HepG2 (cell line): ENCODE measurements around the gene GPATCH8. TPM values are rescaled to one million over a fixed set of nuclear protein-coding genes. Genes with fewer than 3 reads are reported as not detected.
"Not testable (repeated sequence)": the region's sequence is repeated elsewhere in the genome, so short reads cannot be mapped to it uniquely, and the experiment has no call there.

ENCODE experiments used
- ATAC-seq: fragments of 200-7000 bp; cut with Tn5 transposase; 3 replicates; pipeline ENCODE4 v1.9.1; 2020; ENCODE audit warnings: mild to moderate bottlenecking, moderate library complexity
- BruUV-seq: library from RNA; stranded (reverse); fragments of 400-500 nt; replicated peaks from 2 replicates; lab custom pipeline; 2021; lab: Mats Ljungman, UMichigan
- CTCF ChIA-PET: fragments of 300-600 bp; formaldehyde crosslinking; extraction: SDS; loops from one replicate; lab custom pipeline; 2021; ENCODE audit warnings: low total read pairs, inconsistent platforms, low intra/inter-chr PET ratio; lab: Yijun Ruan, JAX
- POLR2A ChIA-PET: fragments of 350-600 bp; sonication (Branson Sonifier 250); formaldehyde crosslinking; loops from one replicate; lab custom pipeline; 2020; ENCODE audit warnings: antibody characterized with exemption, inconsistent platforms; lab: Yijun Ruan, JAX
- DNase-seq: peaks from one replicate; pipeline ENCODE4 v3.0.0-alpha.2; 2015; ENCODE audit warnings: low spot score
- FAIRE-seq: peaks from 3 replicates; lab custom pipeline; 2011; peaks lifted over from hg19 to GRCh38; lab: Jason Lieb, UNC
- H2AFZ ChIP-seq: one replicate; pipeline ENCODE4 v1.6.1; 2011; ENCODE audit warnings: low read length, inconsistent platforms
- H3K27ac ChIP-seq: fragments of 300-600 bp; 3 replicates; pipeline ENCODE4 v1.8.0; 2011; ENCODE audit warnings: mixed run types, mild to moderate bottlenecking, mixed read lengths, low read length, inconsistent platforms; ENCODE audit not compliant: insufficient read depth; ENCODE audit errors: extremely low read length
- H3K27me3 ChIP-seq, 2 experiments: fragments of 200-600 bp in 1 of 2; 2 replicates in 1 of 2; 3 replicates in 1 of 2; pipeline versions ENCODE4 v1.6.0 to v1.8.0; 2011; ENCODE audit warnings: low read length in 2 of 2, mild to moderate bottlenecking in 2 of 2, moderate library complexity in 2 of 2, inconsistent platforms in 1 of 2; ENCODE audit not compliant: insufficient read depth in 2 of 2, control insufficient read depth in 1 of 2
- H3K36me3 ChIP-seq, 2 experiments: fragments of 200-600 bp in 1 of 2; replicated peaks in 1 of 2; 2 replicates in 1 of 2; 3 replicates in 1 of 2; pipeline versions ENCODE4 v1.5.1 to v1.8.0; 2011; ENCODE audit warnings: low read length in 2 of 2, inconsistent platforms in 1 of 2; ENCODE audit not compliant: insufficient read depth in 2 of 2, control insufficient read depth in 1 of 2
- H3K4me1 ChIP-seq: 2 replicates; pipeline ENCODE4 v1.5.1; 2012; ENCODE audit warnings: low read length, inconsistent platforms; ENCODE audit not compliant: insufficient read depth
- H3K4me2 ChIP-seq: 2 replicates; pipeline ENCODE4 v1.6.0; 2011; ENCODE audit warnings: low read depth, low read length, inconsistent platforms
- H3K4me3 ChIP-seq, 3 experiments: fragments of 200-600 bp in 1 of 3; sonication (generic), shearing (Covaris generic) in 1 of 3; replicated peaks in 1 of 3; 2 replicates each; pipeline ENCODE4 v1.5.1; 2011 to 2016; ENCODE audit warnings: low read length in 3 of 3, inconsistent platforms in 2 of 3, low read depth in 2 of 3, mild to moderate bottlenecking in 2 of 3, control low read depth in 1 of 3, mixed read lengths in 1 of 3; ENCODE audit not compliant: insufficient read depth in 1 of 3
- H3K79me2 ChIP-seq: one replicate; pipeline ENCODE4 v1.6.1; 2011; ENCODE audit warnings: low read length, inconsistent platforms; ENCODE audit not compliant: insufficient read depth
- H3K9ac ChIP-seq: 2 replicates; pipeline ENCODE4 v1.6.0; 2011; ENCODE audit warnings: mild to moderate bottlenecking, low read depth, low read length, inconsistent platforms; ENCODE audit not compliant: insufficient read depth
- H3K9me3 ChIP-seq: 2 replicates; pipeline ENCODE4 v1.5.1; 2012; ENCODE audit warnings: mild to moderate bottlenecking, low read length
- H4K20me1 ChIP-seq: 2 replicates; pipeline ENCODE4 v1.6.0; 2011; ENCODE audit warnings: inconsistent platforms, mild to moderate bottlenecking, low read length, moderate library complexity; ENCODE audit not compliant: insufficient read depth
- GABPA ChIP-seq, 2 experiments: IDR thresholded peaks; 2 replicates each; pipeline ENCODE4 v1.6.1; 2011 to 2016; ENCODE audit warnings: low read depth in 2 of 2, low read length in 1 of 2, missing biosample characterization in 1 of 2, missing genetic modification characterization in 1 of 2
- MYC ChIP-seq: sonication (generic); formaldehyde crosslinking; IDR thresholded peaks from 2 replicates; pipeline ENCODE4 v1.9.0; 2021; ENCODE audit warnings: missing genetic modification reagents, borderline replicate concordance
- NFE2 ChIP-seq: sonication (generic); formaldehyde crosslinking; IDR thresholded peaks from 2 replicates; pipeline ENCODE4 v1.4.0; 2020; ENCODE audit warnings: missing genetic modification reagents
- SAP130 ChIP-seq: IDR thresholded peaks from 2 replicates; pipeline ENCODE4 v1.6.1; 2016; ENCODE audit warnings: low read depth
- SP4 ChIP-seq: sonication (generic); formaldehyde crosslinking; IDR thresholded peaks from 2 replicates; pipeline ENCODE4 v1.8.1; 2023; ENCODE audit warnings: mild to moderate bottlenecking, missing genetic modification reagents
- STAG1 ChIP-seq: sonication (generic); formaldehyde crosslinking; IDR thresholded peaks from 2 replicates; pipeline ENCODE4 v1.4.0; 2020; ENCODE audit warnings: missing genetic modification reagents
- ZFY ChIP-seq: sonication (generic); formaldehyde crosslinking; IDR thresholded peaks from 2 replicates; pipeline ENCODE4 v1.4.0; 2020; ENCODE audit warnings: missing genetic modification reagents
- ZNF441 ChIP-seq: sonication (generic); formaldehyde crosslinking; IDR thresholded peaks from 2 replicates; pipeline ENCODE4 v1.7.0; 2021; ENCODE audit warnings: missing genetic modification reagents, borderline replicate concordance
- ZSCAN25 ChIP-seq: sonication (generic); formaldehyde crosslinking; IDR thresholded peaks from 2 replicates; pipeline ENCODE4 v1.8.0; 2022; ENCODE audit warnings: mild to moderate bottlenecking, missing genetic modification reagents
- WGBS: methylation state at CpG from one replicate; pipeline ENCODE4 v1.1.6; 2017; ENCODE audit warnings: low lambda C conversion rate; 5-methylcytosine and 5-hydroxymethylcytosine counted together
- in situ Hi-C: cut with HindIII; loops from 2 replicates; pipeline ENCODE4 v1.10.0; 2017; ENCODE audit warnings: low pct_unique_long_range_greater_than_20kb; ENCODE audit not compliant: extremely low pct_ligation_motif_present
- intact Hi-C: fragments of 100-400 bp; cut with micrococcal nuclease; formaldehyde crosslinking; loops from one replicate; pipeline ENCODE4 v1.10.0; 2022; ENCODE audit not compliant: unreplicated experiment
- polyA plus RNA-seq, 8 experiments: library from polyadenylated mRNA; depleted of rRNA in 3 of 8; stranded (reverse) in 7 of 8; unstranded in 1 of 8; fragments of >200 nt; fragmentation: Illumina TruSeq in 4 of 8; extraction: Trizol in 4 of 8; gene quantifications; 2 replicates each; pipeline versions ENCODE4 v1.2.1 to v1.2.3, GENCODE V29; 2011 to 2016; ENCODE audit warnings: low read depth in 4 of 8, missing spikeins in 1 of 8, mixed read lengths in 1 of 8; ENCODE audit not compliant: insufficient read depth in 1 of 8
- total RNA-seq, 5 experiments: library from RNA; depleted of rRNA; stranded (reverse); fragments of >200 nt; fragmentation: Illumina TruSeq; extraction: Trizol; gene quantifications; 2 replicates each; pipeline ENCODE4 v1.2.3, GENCODE V29; 2016; ENCODE audit warnings: low read depth in 1 of 5
- TF ChIP-seq, protein P1 (sequence below): sonication (generic); formaldehyde crosslinking; IDR thresholded peaks from 2 replicates; pipeline ENCODE4 v1.5.1; 2020; ENCODE audit warnings: mild to moderate bottlenecking, missing genetic modification reagents, moderate library complexity
- TF ChIP-seq, protein P2 (sequence below): sonication (generic); formaldehyde crosslinking; IDR thresholded peaks from 2 replicates; pipeline ENCODE4 v1.9.0; 2021; ENCODE audit warnings: missing genetic modification reagents, borderline replicate concordance
- TF ChIP-seq, protein P3 (sequence below): IDR thresholded peaks from 2 replicates; pipeline ENCODE4 v1.6.1; 2012; ENCODE audit warnings: inconsistent platforms

GPATCH8 gene
- total and polyA plus RNA-seq, 2 of the 13 experiments (the other 11 are each of a cell fraction or from before 2014, with no cell fraction given): 20.7 to 21.5 TPM

DNA sequence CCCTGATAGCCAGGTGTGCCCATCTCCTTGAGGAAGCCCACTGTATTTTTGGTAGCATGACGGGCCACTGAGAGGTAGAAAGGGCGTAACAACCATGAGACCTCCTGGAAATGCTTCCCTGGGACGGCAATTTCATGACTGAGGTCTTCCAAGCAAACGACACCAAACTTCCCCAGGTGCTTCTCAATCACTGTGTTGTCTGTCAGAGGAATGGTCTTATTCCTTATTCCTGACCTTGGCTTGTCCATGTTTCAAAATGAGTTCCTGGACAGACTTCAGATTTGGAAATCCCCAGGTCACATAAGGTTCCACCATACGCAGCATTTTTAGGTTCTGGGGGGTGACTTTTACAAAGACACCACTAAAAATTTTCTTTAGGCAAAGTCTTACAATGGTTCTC, 138.2 kb downstream of the GPATCH8 start:
- H3K9ac ChIP-seq, CTCF ChIA-PET, H3K4me3 ChIP-seq, H3K79me2 ChIP-seq, in situ Hi-C loops, H3K4me2 ChIP-seq, BruUV-seq, ATAC-seq, H3K9me3 ChIP-seq, DNase-seq, H3K27ac ChIP-seq, H3K36me3 ChIP-seq, H4K20me1 ChIP-seq, intact Hi-C loops, FAIRE-seq, H2AFZ ChIP-seq: not testable (repeated sequence)
- H3K27me3 ChIP-seq: peaks cover 1 to 14% of the 10 kb centered on the region in 2 experiments; a peak in 3 of 5 replicates
- H3K4me1 ChIP-seq: peaks cover 69% of the 10 kb centered on the region
- 47% methylated on average over 5 of the region's 5 CpGs for WGBS
- POLR2A ChIA-PET: interaction anchor here (0.6 kb wide), 1 partner anchor 20 kb away, joined by 3 read pairs; no protein-coding TSS in a partner anchor

DNA sequence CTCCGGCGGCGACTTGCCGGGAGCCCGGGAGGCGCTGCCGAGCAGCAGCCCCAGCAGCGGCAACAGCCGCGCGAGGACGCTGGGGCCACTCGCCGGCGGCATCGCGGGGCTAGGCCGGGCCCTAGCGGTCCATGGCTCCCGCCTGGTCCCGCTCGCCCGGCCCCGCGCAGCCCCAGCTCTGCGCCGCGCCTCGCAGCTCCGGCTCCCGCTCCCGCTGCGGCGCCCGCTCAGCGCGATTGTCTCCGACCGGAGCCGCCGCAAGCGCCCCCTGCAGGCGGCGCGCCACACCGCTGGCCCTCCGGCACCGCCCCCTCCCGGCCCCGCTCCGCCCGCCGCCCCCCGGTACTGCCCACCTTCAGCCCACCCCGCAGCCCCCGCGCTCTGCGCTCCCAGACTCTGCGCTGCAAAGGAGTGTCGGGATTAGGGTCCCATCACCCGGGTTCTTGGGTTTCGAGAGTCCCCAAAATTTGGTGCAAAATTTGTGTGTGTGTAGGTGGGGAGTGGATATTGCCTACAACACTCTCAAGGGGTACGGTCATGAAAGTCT, 139.5 kb downstream of the GPATCH8 start, which contains the start of gene FAM171A2:
TSS of gene FAM171A2 (minus strand) at position 241 of the 547 bp plus-strand sequence. CDS start at position 102, 139 bp downstream.
- H3K4me1 ChIP-seq: peaks cover 55% of the 10 kb centered on the region
- in situ Hi-C loops (no loop called here), intact Hi-C loops (no loop called here)
- FAIRE-seq (no peak), ATAC-seq (peak; percentile 82), DNase-seq (no peak)
- ChIA-PET CTCF (interaction anchor here (1.8 kb wide), 1 partner anchor 9 kb away, joined by 9 read pairs; no protein-coding TSS in a partner anchor), POLR2A (interaction anchor here (0.7 to 3.2 kb wide), 6 partner anchors 9 to 535 kb away, joined by 3 to 19 read pairs (median 5); partner anchors contain the start of genes GRN and UBTF)
- H3K9me3 ChIP-seq: no peaks in the 10 kb centered on the region
- peak within 1 kb of the TSS; percentile 67; the same call in 1 of the 2 replicates for H3K9ac ChIP-seq
- H4K20me1 ChIP-seq: no peaks in the 10 kb centered on the region
- H3K27ac ChIP-seq: no peak within 1 kb of the TSS
- H3K4me3 ChIP-seq: peak within 1 kb of the TSS; percentile 75 to 82 (median 76)
- H3K79me2 ChIP-seq: no peaks in the 10 kb centered on the region
- H3K27me3 ChIP-seq: peaks cover 1 to 14% of the 10 kb centered on the region in 2 experiments; a peak in 3 of 5 replicates
- no TSS peak for BruUV-seq
- peak within 1 kb of the TSS; percentile 98 for H3K4me2 ChIP-seq
- no peaks in the 10 kb centered on the region for H3K36me3 ChIP-seq
- peak within 1 kb of the TSS; percentile 23 for H2AFZ ChIP-seq
- WGBS: 1% methylated on average over 13 of the region's 63 CpGs
- TF ChIP-seq SP4 (CRISPR knock-in tag) (peak; percentile 66), SAP130 (peak; percentile 39; the same call in 1 of the 2 replicates), NFE2 (CRISPR knock-in tag) (no peak), ZNF441 (CRISPR knock-in tag) (peak; percentile 53; the same call in 1 of the 2 replicates), STAG1 (CRISPR knock-in tag) (peak; percentile 22), ZFY (CRISPR knock-in tag) (peak; percentile 67), MYC (CRISPR knock-in tag) (0 out of 2 replicates have a peak, but pooled peaks have one; percentile 17), GABPA (IDR thresholded peaks at IDR 0.05; ENCODE audit: low read depth, low read length) (no peak), GABPA (CRISPR knock-in tag; IDR thresholded peaks at IDR 0.05; ENCODE audit: low read depth) (no peak), ZSCAN25 (0 out of 2 replicates have a peak, but pooled peaks have one; percentile 51)
- TF ChIP-seq, protein P1, sequence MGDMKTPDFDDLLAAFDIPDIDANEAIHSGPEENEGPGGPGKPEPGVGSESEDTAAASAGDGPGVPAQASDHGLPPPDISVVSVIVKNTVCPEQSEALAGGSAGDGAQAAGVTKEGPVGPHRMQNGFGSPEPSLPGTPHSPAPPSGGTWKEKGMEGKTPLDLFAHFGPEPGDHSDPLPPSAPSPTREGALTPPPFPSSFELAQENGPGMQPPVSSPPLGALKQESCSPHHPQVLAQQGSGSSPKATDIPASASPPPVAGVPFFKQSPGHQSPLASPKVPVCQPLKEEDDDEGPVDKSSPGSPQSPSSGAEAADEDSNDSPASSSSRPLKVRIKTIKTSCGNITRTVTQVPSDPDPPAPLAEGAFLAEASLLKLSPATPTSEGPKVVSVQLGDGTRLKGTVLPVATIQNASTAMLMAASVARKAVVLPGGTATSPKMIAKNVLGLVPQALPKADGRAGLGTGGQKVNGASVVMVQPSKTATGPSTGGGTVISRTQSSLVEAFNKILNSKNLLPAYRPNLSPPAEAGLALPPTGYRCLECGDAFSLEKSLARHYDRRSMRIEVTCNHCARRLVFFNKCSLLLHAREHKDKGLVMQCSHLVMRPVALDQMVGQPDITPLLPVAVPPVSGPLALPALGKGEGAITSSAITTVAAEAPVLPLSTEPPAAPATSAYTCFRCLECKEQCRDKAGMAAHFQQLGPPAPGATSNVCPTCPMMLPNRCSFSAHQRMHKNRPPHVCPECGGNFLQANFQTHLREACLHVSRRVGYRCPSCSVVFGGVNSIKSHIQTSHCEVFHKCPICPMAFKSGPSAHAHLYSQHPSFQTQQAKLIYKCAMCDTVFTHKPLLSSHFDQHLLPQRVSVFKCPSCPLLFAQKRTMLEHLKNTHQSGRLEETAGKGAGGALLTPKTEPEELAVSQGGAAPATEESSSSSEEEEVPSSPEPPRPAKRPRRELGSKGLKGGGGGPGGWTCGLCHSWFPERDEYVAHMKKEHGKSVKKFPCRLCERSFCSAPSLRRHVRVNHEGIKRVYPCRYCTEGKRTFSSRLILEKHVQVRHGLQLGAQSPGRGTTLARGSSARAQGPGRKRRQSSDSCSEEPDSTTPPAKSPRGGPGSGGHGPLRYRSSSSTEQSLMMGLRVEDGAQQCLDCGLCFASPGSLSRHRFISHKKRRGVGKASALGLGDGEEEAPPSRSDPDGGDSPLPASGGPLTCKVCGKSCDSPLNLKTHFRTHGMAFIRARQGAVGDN: peak; percentile 70; the same call in 1 of the 2 replicates
- TF ChIP-seq, protein P2, sequence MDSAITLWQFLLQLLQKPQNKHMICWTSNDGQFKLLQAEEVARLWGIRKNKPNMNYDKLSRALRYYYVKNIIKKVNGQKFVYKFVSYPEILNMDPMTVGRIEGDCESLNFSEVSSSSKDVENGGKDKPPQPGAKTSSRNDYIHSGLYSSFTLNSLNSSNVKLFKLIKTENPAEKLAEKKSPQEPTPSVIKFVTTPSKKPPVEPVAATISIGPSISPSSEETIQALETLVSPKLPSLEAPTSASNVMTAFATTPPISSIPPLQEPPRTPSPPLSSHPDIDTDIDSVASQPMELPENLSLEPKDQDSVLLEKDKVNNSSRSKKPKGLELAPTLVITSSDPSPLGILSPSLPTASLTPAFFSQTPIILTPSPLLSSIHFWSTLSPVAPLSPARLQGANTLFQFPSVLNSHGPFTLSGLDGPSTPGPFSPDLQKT: no peak
- TF ChIP-seq, protein P3, sequence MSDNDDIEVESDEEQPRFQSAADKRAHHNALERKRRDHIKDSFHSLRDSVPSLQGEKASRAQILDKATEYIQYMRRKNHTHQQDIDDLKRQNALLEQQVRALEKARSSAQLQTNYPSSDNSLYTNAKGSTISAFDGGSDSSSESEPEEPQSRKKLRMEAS: peak; percentile 81
